ENCODE results near the gene LKAAEAR1.
"Not testable (repeated sequence)": the region's sequence is repeated elsewhere in the genome, so short reads cannot be mapped to it uniquely, and the experiment has no call there.

Gene LKAAEAR1, protein sequence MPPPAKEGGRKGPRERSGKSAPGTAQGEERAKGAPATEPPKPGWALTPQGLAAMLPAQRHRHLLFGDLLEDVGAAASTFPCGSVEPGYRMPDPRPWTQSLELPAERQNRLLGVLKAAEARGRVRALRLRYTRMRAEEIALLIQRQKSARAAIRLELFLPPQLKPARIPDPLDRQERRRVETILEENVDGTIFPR

DNA sequence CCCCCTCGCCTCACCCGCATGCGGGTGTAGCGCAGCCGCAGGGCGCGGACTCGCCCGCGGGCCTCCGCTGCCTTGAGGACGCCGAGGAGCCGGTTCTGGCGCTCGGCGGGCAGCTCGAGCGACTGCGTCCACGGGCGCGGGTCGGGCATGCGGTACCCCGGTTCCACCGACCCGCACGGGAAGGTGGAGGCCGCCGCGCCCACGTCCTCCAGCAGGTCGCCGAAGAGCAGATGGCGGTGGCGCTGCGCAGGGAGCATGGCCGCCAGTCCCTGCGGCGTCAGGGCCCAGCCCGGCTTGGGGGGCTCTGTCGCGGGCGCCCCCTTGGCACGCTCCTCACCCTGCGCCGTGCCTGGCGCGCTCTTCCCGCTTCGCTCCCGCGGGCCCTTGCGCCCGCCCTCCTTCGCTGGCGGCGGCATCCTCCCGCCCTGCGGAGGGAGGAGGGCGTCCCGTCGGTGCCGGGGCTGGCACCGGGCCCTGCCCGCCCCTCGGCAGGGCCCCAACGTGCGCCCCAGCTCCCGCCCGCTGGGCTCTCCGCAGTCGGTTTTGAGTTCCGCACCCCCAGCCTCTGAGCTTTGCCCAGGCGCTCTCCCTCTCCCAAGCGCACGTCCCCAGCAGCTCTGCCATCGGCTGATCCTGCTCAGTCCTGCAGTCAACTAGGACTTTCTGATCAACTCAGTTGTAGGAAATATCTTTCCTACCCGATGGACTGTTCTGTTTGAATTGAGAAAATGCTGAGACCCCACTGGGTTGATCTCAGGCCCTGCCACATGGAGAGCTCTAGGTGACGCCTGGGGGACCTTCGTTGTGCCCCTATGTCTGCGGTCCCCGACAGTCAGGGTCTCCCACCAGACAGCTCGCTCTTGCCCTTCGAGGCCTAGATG lies at the start of gene LKAAEAR1:
Gene LKAAEAR1, minus strand, starts transcription at position 595 of the 881 bp plus-strand sequence. Its CDS starts 179 bp downstream, at position 416.
- H3K9ac ChIP-seq (ENCODE audit: low read length in 2 of 2) = no peak within 1 kb of the TSS
- H3K36me3 ChIP-seq (ENCODE audit: control insufficient read depth in 2 of 2, insufficient read depth in 2 of 2, low read length in 2 of 2) = no peaks in the 10 kb centered on the region
- peak within 1 kb of the TSS; percentile 31 to 69 for H3K4me3 ChIP-seq (ENCODE audit: low read length in 2 of 2)
- H3K27ac ChIP-seq (ENCODE audit: low read length) = no peak within 1 kb of the TSS
- peaks cover 23 to 30% of the 10 kb centered on the region in 2 donors for H3K27me3 ChIP-seq (ENCODE audit: control insufficient read depth in 1 of 2, insufficient read depth in 2 of 2, low read length in 2 of 2)
- peaks cover 25% of the 10 kb centered on the region for H3K4me1 ChIP-seq (ENCODE audit: control insufficient read depth, insufficient read depth, low read length)
- H3K9me3 ChIP-seq (ENCODE audit: control insufficient read depth in 2 of 2, low read length in 2 of 2) = peaks cover 0 to 3% of the 10 kb centered on the region in 2 donors

DNA sequence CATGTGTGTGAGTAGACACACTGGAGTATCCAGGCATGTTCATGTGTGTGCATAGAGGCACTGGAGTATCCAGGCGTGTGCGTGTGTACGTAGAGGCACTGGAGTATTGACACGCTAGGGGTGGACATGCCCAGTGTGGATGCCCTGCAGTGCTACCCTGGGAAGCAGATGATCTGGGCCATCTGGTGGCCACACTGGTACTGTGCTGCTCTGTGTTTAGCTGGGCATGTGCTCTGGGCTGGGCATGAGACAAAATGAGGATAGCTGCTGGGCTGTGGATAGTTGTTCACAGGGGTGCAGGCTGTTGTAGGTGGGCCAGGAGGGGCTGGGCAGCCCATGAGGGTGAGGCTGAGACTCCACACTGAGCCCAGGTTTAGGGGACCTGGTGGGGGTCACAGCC lies 47.2 kb upstream of the LKAAEAR1 start:
- Histone ChIP-seq H3K9ac (ENCODE audit: low read length in 2 of 2) (no peak overlapping the region), H3K4me3 (ENCODE audit: low read length in 2 of 2) (no peak overlapping the region), H3K27ac (ENCODE audit: low read length) (no peak overlapping the region), H3K9me3 (ENCODE audit: control insufficient read depth in 2 of 2, low read length in 2 of 2) (peaks cover 0 to 2% of the 10 kb centered on the region in 2 donors), H3K4me1 (ENCODE audit: control insufficient read depth, insufficient read depth, low read length) (no peaks in the 10 kb centered on the region), H3K27me3 (ENCODE audit: control insufficient read depth in 1 of 2, insufficient read depth in 2 of 2, low read length in 2 of 2) (peaks cover 5 to 9% of the 10 kb centered on the region in 2 donors), H3K36me3 (ENCODE audit: control insufficient read depth in 2 of 2, insufficient read depth in 2 of 2, low read length in 2 of 2) (no peaks in the 10 kb centered on the region)

DNA sequence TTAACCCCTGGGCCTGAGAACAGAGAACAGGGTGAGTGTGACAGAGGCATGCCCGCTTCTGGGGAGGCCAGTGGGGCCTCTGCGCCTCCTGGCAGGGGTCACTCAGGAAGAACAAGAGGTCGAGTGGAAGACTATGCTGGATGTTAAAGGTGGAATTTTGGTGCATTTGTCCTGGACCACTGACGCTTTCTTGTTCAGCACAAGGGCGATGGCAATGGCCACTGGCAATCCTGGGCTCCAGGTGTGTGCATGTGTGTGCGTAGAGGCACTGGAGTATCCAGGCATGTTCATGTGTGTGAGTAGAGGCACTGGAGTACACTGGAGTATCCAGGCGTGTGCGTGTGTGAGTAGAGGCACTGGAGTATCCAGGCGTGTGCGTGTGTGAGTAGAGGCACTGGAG lies 46.7 kb upstream of the LKAAEAR1 start:
- H3K27me3 ChIP-seq (ENCODE audit: control insufficient read depth in 1 of 2, insufficient read depth in 2 of 2, low read length in 2 of 2) = peaks cover 5 to 7% of the 10 kb centered on the region in 2 donors
- no peaks in the 10 kb centered on the region for H3K4me1 ChIP-seq (ENCODE audit: control insufficient read depth, insufficient read depth, low read length)
- H3K9ac ChIP-seq (ENCODE audit: low read length in 2 of 2) = no peak overlapping the region
- H3K27ac ChIP-seq (ENCODE audit: low read length) = no peak overlapping the region
- peaks cover 0 to 2% of the 10 kb centered on the region in 2 donors for H3K9me3 ChIP-seq (ENCODE audit: control insufficient read depth in 2 of 2, low read length in 2 of 2)
- no peaks in the 10 kb centered on the region for H3K36me3 ChIP-seq (ENCODE audit: control insufficient read depth in 2 of 2, insufficient read depth in 2 of 2, low read length in 2 of 2)
- H3K4me3 ChIP-seq (ENCODE audit: low read length in 2 of 2) = no peak overlapping the region

DNA sequence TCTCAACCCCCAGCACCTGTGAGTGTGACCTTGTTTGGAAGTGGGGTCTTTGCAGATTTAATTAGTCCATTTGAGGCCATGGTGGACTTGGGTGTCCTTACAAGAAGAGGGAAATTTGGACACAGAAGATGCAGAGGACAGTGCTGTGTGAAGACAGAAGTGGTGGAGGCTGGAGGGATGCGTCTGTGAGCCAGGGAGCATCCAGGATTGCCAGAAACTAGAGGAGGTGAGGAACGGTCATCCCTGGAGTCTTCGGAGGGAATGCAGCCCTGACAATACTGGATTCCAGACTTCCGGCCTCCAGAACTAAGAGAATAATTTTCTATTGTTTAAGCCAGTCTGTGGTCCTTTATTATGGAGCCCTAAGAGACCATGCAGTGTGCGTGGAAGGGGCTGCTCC lies 46.1 kb upstream of the LKAAEAR1 start:
- Histone ChIP-seq H3K36me3 (ENCODE audit: control insufficient read depth in 2 of 2, insufficient read depth in 2 of 2, low read length in 2 of 2) (no peaks in the 10 kb centered on the region), H3K27me3 (ENCODE audit: control insufficient read depth in 1 of 2, insufficient read depth in 2 of 2, low read length in 2 of 2) (peaks cover 5 to 6% of the 10 kb centered on the region in 2 donors)

GRCh38 chr20:64129146-64129782 lies 45.1 kb upstream of the LKAAEAR1 start:
- Histone ChIP-seq H3K27me3 (ENCODE audit: control insufficient read depth in 1 of 2, insufficient read depth in 2 of 2, low read length in 2 of 2) (peaks cover 4 to 5% of the 10 kb centered on the region in 2 donors), H3K4me1 (ENCODE audit: control insufficient read depth, insufficient read depth, low read length) (no peaks in the 10 kb centered on the region), H3K4me3 (ENCODE audit: low read length in 2 of 2) (no peak overlapping the region), H3K9me3 (ENCODE audit: control insufficient read depth in 2 of 2, low read length in 2 of 2) (peaks cover 0 to 2% of the 10 kb centered on the region in 2 donors), H3K9ac (ENCODE audit: low read length in 2 of 2) (no peak overlapping the region), H3K27ac (ENCODE audit: low read length) (no peak overlapping the region), H3K36me3 (ENCODE audit: control insufficient read depth in 2 of 2, insufficient read depth in 2 of 2, low read length in 2 of 2) (no peaks in the 10 kb centered on the region)

More for the DNA sequence above, 46.1 kb upstream of the LKAAEAR1 start:
- no peak overlapping the region for H3K4me3 ChIP-seq (ENCODE audit: low read length in 2 of 2)
- no peak overlapping the region for H3K9ac ChIP-seq (ENCODE audit: low read length in 2 of 2)
- no peaks in the 10 kb centered on the region for H3K4me1 ChIP-seq (ENCODE audit: control insufficient read depth, insufficient read depth, low read length)
- H3K9me3 ChIP-seq (ENCODE audit: control insufficient read depth in 2 of 2, low read length in 2 of 2) = peaks cover 0 to 2% of the 10 kb centered on the region in 2 donors
- H3K27ac ChIP-seq (ENCODE audit: low read length) = no peak overlapping the region

DNA sequence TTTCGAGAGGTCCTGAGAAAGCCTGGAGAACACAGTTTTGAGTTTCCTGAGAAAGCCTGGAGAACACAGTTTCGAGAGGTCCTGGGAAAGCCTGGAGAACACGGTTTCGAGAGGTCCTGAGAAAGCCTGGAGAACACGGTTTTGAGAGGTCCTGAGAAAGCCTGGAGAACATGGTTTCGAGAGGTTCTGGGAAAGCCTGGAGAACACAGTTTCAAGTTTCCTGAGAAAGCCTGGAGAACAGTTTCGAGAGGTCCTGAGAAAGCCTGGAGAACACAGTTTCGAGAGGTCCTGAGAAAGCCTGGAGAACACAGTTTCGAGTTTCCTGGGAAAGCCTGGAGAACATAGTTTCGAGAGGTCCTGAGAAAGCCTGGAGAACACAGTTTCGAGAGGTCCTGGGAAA lies 39.3 kb upstream of the LKAAEAR1 start:
- H3K4me1 ChIP-seq (ENCODE audit: control insufficient read depth, insufficient read depth, low read length); H3K4me3 ChIP-seq (ENCODE audit: low read length in 2 of 2); H3K36me3 ChIP-seq (ENCODE audit: control insufficient read depth in 2 of 2, insufficient read depth in 2 of 2, low read length in 2 of 2); H3K9me3 ChIP-seq (ENCODE audit: control insufficient read depth in 2 of 2, low read length in 2 of 2); H3K27ac ChIP-seq (ENCODE audit: low read length); H3K9ac ChIP-seq (ENCODE audit: low read length in 2 of 2): not testable (repeated sequence)
- peaks cover 11 to 13% of the 10 kb centered on the region in 2 donors for H3K27me3 ChIP-seq (ENCODE audit: control insufficient read depth in 1 of 2, insufficient read depth in 2 of 2, low read length in 2 of 2)

- H3K9me3 ChIP-seq (ENCODE audit: control insufficient read depth in 2 of 2, low read length in 2 of 2); H3K4me1 ChIP-seq (ENCODE audit: control insufficient read depth, insufficient read depth, low read length); H3K9ac ChIP-seq (ENCODE audit: low read length in 2 of 2); H3K4me3 ChIP-seq (ENCODE audit: low read length in 2 of 2); H3K27ac ChIP-seq (ENCODE audit: low read length); H3K36me3 ChIP-seq (ENCODE audit: control insufficient read depth in 2 of 2, insufficient read depth in 2 of 2, low read length in 2 of 2): not testable (repeated sequence)
- H3K27me3 ChIP-seq (ENCODE audit: control insufficient read depth in 1 of 2, insufficient read depth in 2 of 2, low read length in 2 of 2) = peaks cover 11 to 13% of the 10 kb centered on the region in 2 donors
Observed at GRCh38 chr20:64122927-64123326, 38.7 kb upstream of the LKAAEAR1 start.

- Histone ChIP-seq H3K36me3 (ENCODE audit: control insufficient read depth in 2 of 2, insufficient read depth in 2 of 2, low read length in 2 of 2) (no peaks in the 10 kb centered on the region), H3K27me3 (ENCODE audit: control insufficient read depth in 1 of 2, insufficient read depth in 2 of 2, low read length in 2 of 2) (peaks cover 11 to 13% of the 10 kb centered on the region in 2 donors), H3K9me3 (ENCODE audit: control insufficient read depth in 2 of 2, low read length in 2 of 2) (no peaks in the 10 kb centered on the region), H3K9ac (ENCODE audit: low read length in 2 of 2) (no peak overlapping the region), H3K27ac (ENCODE audit: low read length) (no peak overlapping the region), H3K4me1 (ENCODE audit: control insufficient read depth, insufficient read depth, low read length) (peaks cover 6% of the 10 kb centered on the region), H3K4me3 (ENCODE audit: low read length in 2 of 2) (no peak overlapping the region)
Observed at GRCh38 chr20:64121586-64121985, 37.4 kb upstream of the LKAAEAR1 start.

- Histone ChIP-seq H3K9me3 (ENCODE audit: control insufficient read depth in 2 of 2, low read length in 2 of 2) (no peaks in the 10 kb centered on the region), H3K9ac (ENCODE audit: low read length in 2 of 2) (peak overlapping the region in 1 of 2 donors; percentile 22), H3K36me3 (ENCODE audit: control insufficient read depth in 2 of 2, insufficient read depth in 2 of 2, low read length in 2 of 2) (no peaks in the 10 kb centered on the region), H3K4me3 (ENCODE audit: low read length in 2 of 2) (peak overlapping the region; percentile 31 to 61), H3K27ac (ENCODE audit: low read length) (no peak overlapping the region), H3K4me1 (ENCODE audit: control insufficient read depth, insufficient read depth, low read length) (peaks cover 6% of the 10 kb centered on the region), H3K27me3 (ENCODE audit: control insufficient read depth in 1 of 2, insufficient read depth in 2 of 2, low read length in 2 of 2) (peaks cover 11 to 13% of the 10 kb centered on the region in 2 donors)
Observed at GRCh38 chr20:64119681-64120341, 35.6 kb upstream of the LKAAEAR1 start.

GRCh38 chr20:64119301-64119680 lies 35.1 kb upstream of the LKAAEAR1 start:
- Histone ChIP-seq H3K9me3 (ENCODE audit: control insufficient read depth in 2 of 2, low read length in 2 of 2) (no peaks in the 10 kb centered on the region), H3K9ac (ENCODE audit: low read length in 2 of 2) (no peak overlapping the region), H3K27me3 (ENCODE audit: control insufficient read depth in 1 of 2, insufficient read depth in 2 of 2, low read length in 2 of 2) (peaks cover 11 to 13% of the 10 kb centered on the region in 2 donors), H3K36me3 (ENCODE audit: control insufficient read depth in 2 of 2, insufficient read depth in 2 of 2, low read length in 2 of 2) (no peaks in the 10 kb centered on the region), H3K4me1 (ENCODE audit: control insufficient read depth, insufficient read depth, low read length) (peaks cover 6% of the 10 kb centered on the region), H3K27ac (ENCODE audit: low read length) (no peak overlapping the region), H3K4me3 (ENCODE audit: low read length in 2 of 2) (no peak overlapping the region)
